SU-DHL-6 (cell line): ENCODE measurements around the gene SLC47A1.

ENCODE experiments used
- EZH2phosphoT487 ChIP-seq: fragments of 200-600 bp; sonication (generic), shearing (Covaris generic); conservative IDR thresholded peaks from 2 replicates; pipeline ENCODE4 v1.6.1; 2018; ENCODE audit warnings: mild to moderate bottlenecking, antibody characterized with exemption, low read length, moderate library complexity, mixed read lengths
- TF ChIP-seq, protein P1 (sequence below): fragments of 200-600 bp; sonication (generic); IDR thresholded peaks from one replicate; pipeline ENCODE4 v1.5.1; 2017; ENCODE audit warnings: antibody characterized with exemption, mild to moderate bottlenecking, low read length, moderate library complexity; ENCODE audit not compliant: insufficient read depth, poor library complexity, severe bottlenecking

DNA sequence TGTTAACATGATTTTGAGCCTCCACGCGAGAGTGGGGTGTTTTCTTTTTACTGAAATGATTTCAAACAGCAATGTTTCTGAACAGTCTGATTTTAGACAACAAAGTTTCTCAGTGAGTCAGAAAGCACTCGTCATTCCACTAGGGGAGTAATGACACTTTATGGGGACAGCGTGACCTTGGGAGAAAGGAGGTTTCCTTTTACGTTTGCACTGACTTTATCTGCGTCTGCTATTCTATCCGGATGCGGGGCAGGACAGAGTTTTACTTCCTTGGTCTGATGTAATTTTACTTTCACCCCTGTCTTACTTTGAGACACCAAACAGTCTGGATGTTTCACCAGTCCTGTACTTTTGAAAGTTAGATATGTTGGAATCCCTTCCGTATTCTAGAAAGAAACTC lies 20.7 kb downstream of the SLC47A1 start:
- TF ChIP-seq, protein P1, sequence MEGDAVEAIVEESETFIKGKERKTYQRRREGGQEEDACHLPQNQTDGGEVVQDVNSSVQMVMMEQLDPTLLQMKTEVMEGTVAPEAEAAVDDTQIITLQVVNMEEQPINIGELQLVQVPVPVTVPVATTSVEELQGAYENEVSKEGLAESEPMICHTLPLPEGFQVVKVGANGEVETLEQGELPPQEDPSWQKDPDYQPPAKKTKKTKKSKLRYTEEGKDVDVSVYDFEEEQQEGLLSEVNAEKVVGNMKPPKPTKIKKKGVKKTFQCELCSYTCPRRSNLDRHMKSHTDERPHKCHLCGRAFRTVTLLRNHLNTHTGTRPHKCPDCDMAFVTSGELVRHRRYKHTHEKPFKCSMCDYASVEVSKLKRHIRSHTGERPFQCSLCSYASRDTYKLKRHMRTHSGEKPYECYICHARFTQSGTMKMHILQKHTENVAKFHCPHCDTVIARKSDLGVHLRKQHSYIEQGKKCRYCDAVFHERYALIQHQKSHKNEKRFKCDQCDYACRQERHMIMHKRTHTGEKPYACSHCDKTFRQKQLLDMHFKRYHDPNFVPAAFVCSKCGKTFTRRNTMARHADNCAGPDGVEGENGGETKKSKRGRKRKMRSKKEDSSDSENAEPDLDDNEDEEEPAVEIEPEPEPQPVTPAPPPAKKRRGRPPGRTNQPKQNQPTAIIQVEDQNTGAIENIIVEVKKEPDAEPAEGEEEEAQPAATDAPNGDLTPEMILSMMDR, result no peak
- TF ChIP-seq EZH2phosphoT487, result no peak
